GM12878 (cell line): ENCODE measurements around the gene PPP1R15A.

ENCODE experiments used
- JUNB ChIP-seq: IDR thresholded peaks from 2 replicates; pipeline ENCODE4 v1.6.1; 2016; ENCODE audit warnings: antibody characterized with exemption, mild to moderate bottlenecking
- REST ChIP-seq: IDR thresholded peaks from 2 replicates; pipeline ENCODE4 v1.6.1; 2012; ENCODE audit warnings: mild to moderate bottlenecking, low read depth, low read length

GRCh38 chr19:48914181-48914580, 42.0 kb downstream of the PPP1R15A start:
- TF ChIP-seq JUNB (no peak), REST (no peak)
